ENCODE data around the gene UBE2J2. TPM values are rescaled to one million over a fixed set of nuclear protein-coding genes. Genes with fewer than 3 reads are reported as not detected.

UBE2J2 gene
- total RNA-seq, 1 donor from 2014 or later, result 32.9 TPM

GRCh38 chr1:1236945-1237873, 36.4 kb downstream of the UBE2J2 start:
- no peak overlapping the region for H3K4me3 Mint-ChIP-seq
- H3K27ac ChIP-seq, result no peak overlapping the region

GRCh38 chr1:1236176-1236763, 37.4 kb downstream of the UBE2J2 start:
- H3K27ac Mint-ChIP-seq, result no peak overlapping the region
- Histone ChIP-seq H3K27me3 (no peaks in the 10 kb centered on the region), H3K4me2 (no peak overlapping the region), H4K20me1 (ENCODE audit: low read depth) (peaks cover 18% of the 10 kb centered on the region), H3K27ac (peak overlapping the region; percentile 63), H3K4me1 (peaks cover 9% of the 10 kb centered on the region), H3K4me3 (no peak overlapping the region), H2AFZ (replicated peaks) (no peak overlapping the region), H3K9me3 (ENCODE audit: low read depth) (no peaks in the 10 kb centered on the region), H3K9ac (no peak overlapping the region), H3K79me2 (ENCODE audit: low read depth) (peaks cover 27% of the 10 kb centered on the region), H3K36me3 (no peaks in the 10 kb centered on the region), H3F3A (ENCODE audit: low read depth) (peaks cover 7% of the 10 kb centered on the region)
- peaks cover 2% of the 10 kb centered on the region for H3K27me3 Mint-ChIP-seq (ENCODE audit: insufficient read depth, low read depth)
- no peak for DNase-seq (ENCODE audit: low spot score)
- TF ChIP-seq EZH2phosphoT487 (IDR thresholded peaks at IDR 0.05), result no peak
- TF ChIP-seq EZH2 (IDR thresholded peaks at IDR 0.05), result no peak
- TF ChIP-seq CTCF (IDR thresholded peaks at IDR 0.05), result no peak
- peaks cover 11% of the 10 kb centered on the region for H3K36me3 Mint-ChIP-seq
- H3K4me1 Mint-ChIP-seq, result peaks cover 17% of the 10 kb centered on the region
- peaks cover 3% of the 10 kb centered on the region for H3K9me3 Mint-ChIP-seq
- H3K4me3 Mint-ChIP-seq, result no peak overlapping the region

More at GRCh38 chr1:1236945-1237873, 36.4 kb downstream of the UBE2J2 start:
- Histone ChIP-seq H3K4me2 (no peak overlapping the region), H3K4me3 (no peak overlapping the region), H2AFZ (replicated peaks) (no peak overlapping the region), H3K9me3 (ENCODE audit: low read depth) (no peaks in the 10 kb centered on the region), H3K4me1 (peaks cover 9% of the 10 kb centered on the region), H3K9ac (no peak overlapping the region), H3K27me3 (no peaks in the 10 kb centered on the region), H3F3A (ENCODE audit: low read depth) (peaks cover 7% of the 10 kb centered on the region), H3K79me2 (ENCODE audit: low read depth) (peaks cover 26% of the 10 kb centered on the region), H3K36me3 (no peaks in the 10 kb centered on the region), H4K20me1 (ENCODE audit: low read depth) (peaks cover 18% of the 10 kb centered on the region)
- Mint-ChIP-seq H3K9me3 (peaks cover 3% of the 10 kb centered on the region), H3K27ac (no peak overlapping the region), H3K27me3 (ENCODE audit: insufficient read depth, low read depth) (peaks cover 2% of the 10 kb centered on the region), H3K4me1 (peaks cover 17% of the 10 kb centered on the region), H3K36me3 (peaks cover 11% of the 10 kb centered on the region)
- DNase-seq (ENCODE audit: low spot score), result no peak
- TF ChIP-seq EZH2phosphoT487 (IDR thresholded peaks at IDR 0.05) (no peak), CTCF (IDR thresholded peaks at IDR 0.05) (no peak), EZH2 (IDR thresholded peaks at IDR 0.05) (no peak)

- peaks cover 15% of the 10 kb centered on the region for H3K4me1 ChIP-seq
- peaks cover 2% of the 10 kb centered on the region for H3K27me3 Mint-ChIP-seq (ENCODE audit: insufficient read depth, low read depth)
- peaks cover 38% of the 10 kb centered on the region for H3K79me2 ChIP-seq (ENCODE audit: low read depth)
- no peak overlapping the region for H3K4me3 Mint-ChIP-seq
- peaks cover 26% of the 10 kb centered on the region for H4K20me1 ChIP-seq (ENCODE audit: low read depth)
- H2AFZ ChIP-seq (replicated peaks), result no peak overlapping the region
- no peaks in the 10 kb centered on the region for H3K27me3 ChIP-seq
- peaks cover 3% of the 10 kb centered on the region for H3K9me3 Mint-ChIP-seq
- peaks cover 11% of the 10 kb centered on the region for H3K36me3 Mint-ChIP-seq
- H3K9me3 ChIP-seq (ENCODE audit: low read depth), result no peaks in the 10 kb centered on the region
- TF ChIP-seq EZH2phosphoT487 (IDR thresholded peaks at IDR 0.05), result no peak
- no peak for TF ChIP-seq CTCF (IDR thresholded peaks at IDR 0.05)
- TF ChIP-seq EZH2 (IDR thresholded peaks at IDR 0.05), result no peak
- no peak for DNase-seq (ENCODE audit: low spot score)
- H3K27ac ChIP-seq, result no peak overlapping the region
- H3F3A ChIP-seq (ENCODE audit: low read depth), result peaks cover 12% of the 10 kb centered on the region
- no peak overlapping the region for H3K4me3 ChIP-seq
- H3K4me1 Mint-ChIP-seq, result peaks cover 25% of the 10 kb centered on the region
- no peak overlapping the region for H3K27ac Mint-ChIP-seq
- no peaks in the 10 kb centered on the region for H3K36me3 ChIP-seq
- no peak overlapping the region for H3K9ac ChIP-seq
- no peak overlapping the region for H3K4me2 ChIP-seq
Observed at GRCh38 chr1:1235016-1235744, 38.5 kb downstream of the UBE2J2 start.
